DMS153 treated with DMSO at 0.1 percent for 48 hours (cell line): Measurements from ENCODE around the gene ZMAT3.
"Not testable (repeated sequence)": the region's sequence is repeated elsewhere in the genome, so short reads cannot be mapped to it uniquely, and the experiment has no call there.

ENCODE experiments used
- DNase-seq: peaks from one replicate; lab custom pipeline; 2025; ENCODE audit not compliant: unreplicated experiment; lab: John Stamatoyannopoulos, UW

ZMAT3 gene

GRCh38 chr3:179068779-179069530, 2.7 kb downstream of the ZMAT3 start:
- no peak for DNase-seq

GRCh38 chr3:179067839-179068238, 3.8 kb downstream of the ZMAT3 start:
- no peak for DNase-seq

- DNase-seq: no peak
These were observed 4.3 kb downstream of the ZMAT3 start for GRCh38 chr3:179067291-179067690.

GRCh38 chr3:179063945-179064560, 7.6 kb downstream of the ZMAT3 start:
- DNase-seq: no peak

- DNase-seq: no peak
These were observed 15.3 kb downstream of the ZMAT3 start for GRCh38 chr3:179056326-179056725.

GRCh38 chr3:179054565-179054964, 17.0 kb downstream of the ZMAT3 start:
- not testable (repeated sequence) for DNase-seq

GRCh38 chr3:179046497-179047353, 24.9 kb downstream of the ZMAT3 start:
- DNase-seq: no peak

- no peak for DNase-seq
These were observed 25.7 kb downstream of the ZMAT3 start for GRCh38 chr3:179045719-179046402.

GRCh38 chr3:179038899-179039251, 32.7 kb downstream of the ZMAT3 start:
- DNase-seq: not testable (repeated sequence)

- no peak for DNase-seq
These were observed 33.3 kb downstream of the ZMAT3 start for GRCh38 chr3:179038216-179038898.

- DNase-seq: no peak
These were observed 34.3 kb downstream of the ZMAT3 start for GRCh38 chr3:179037351-179037750.

- no peak for DNase-seq
These were observed 34.8 kb downstream of the ZMAT3 start for GRCh38 chr3:179036626-179037300.

- DNase-seq: no peak
These were observed 35.4 kb downstream of the ZMAT3 start for GRCh38 chr3:179036226-179036625.

- no peak for DNase-seq
These were observed 36.4 kb downstream of the ZMAT3 start for GRCh38 chr3:179035232-179035631.

GRCh38 chr3:179033304-179033657, 38.3 kb downstream of the ZMAT3 start:
- DNase-seq: not testable (repeated sequence)

GRCh38 chr3:179032454-179033303, 38.9 kb downstream of the ZMAT3 start:
- not testable (repeated sequence) for DNase-seq

- DNase-seq: no peak
These were observed 42.5 kb downstream of the ZMAT3 start for GRCh38 chr3:179029096-179029495.

- DNase-seq: no peak
These were observed 43.2 kb downstream of the ZMAT3 start for GRCh38 chr3:179028408-179028807.

- no peak for DNase-seq
These were observed 44.2 kb downstream of the ZMAT3 start for GRCh38 chr3:179027326-179027900.
